Muscle layer of colon (tissue), 2 donors: ENCODE data around the gene CCNY.
"Not testable (repeated sequence)": the region's sequence is repeated elsewhere in the genome, so short reads cannot be mapped to it uniquely, and the experiment has no call there.

Experiments used
- H3K27ac ChIP-seq: one replicate; pipeline ENCODE4 v1.7.0; 2013; ENCODE audit warnings: low read depth, mild to moderate bottlenecking, low read length, moderate library complexity
- H3K27me3 ChIP-seq, 2 donors: one replicate each; pipeline ENCODE4 v1.7.0; 2013; ENCODE audit warnings: low read length in 2 of 2, mild to moderate bottlenecking in 2 of 2; ENCODE audit not compliant: insufficient read depth in 2 of 2, control insufficient read depth in 1 of 2
- H3K36me3 ChIP-seq: one replicate; pipeline ENCODE4 v1.7.0; 2013; ENCODE audit warnings: mild to moderate bottlenecking, low read length; ENCODE audit not compliant: insufficient read depth
- H3K4me1 ChIP-seq: one replicate; pipeline ENCODE4 v1.7.0; 2013; ENCODE audit warnings: mild to moderate bottlenecking, low read length; ENCODE audit not compliant: insufficient read depth
- H3K4me3 ChIP-seq, 2 donors: one replicate each; pipeline ENCODE4 v1.7.0; 2013; ENCODE audit warnings: low read length in 2 of 2, low read depth in 1 of 2, mild to moderate bottlenecking in 1 of 2, moderate library complexity in 1 of 2
- H3K9ac ChIP-seq: one replicate; pipeline ENCODE4 v1.7.0; 2013; ENCODE audit warnings: low read length
- H3K9me3 ChIP-seq: one replicate; pipeline ENCODE4 v1.7.0; 2013; ENCODE audit warnings: mild to moderate bottlenecking, low read length
- donor health status: abdominal sarcoma.
- donor health status: Adenocarcinoma of cecum.

Gene CCNY

GRCh38 chr10:35518187-35518586 is 181.9 kb downstream of the CCNY start:
- not testable (repeated sequence) for H3K36me3 ChIP-seq, H3K4me1 ChIP-seq, H3K27ac ChIP-seq, H3K27me3 ChIP-seq, H3K4me3 ChIP-seq, H3K9me3 ChIP-seq, H3K9ac ChIP-seq

DNA sequence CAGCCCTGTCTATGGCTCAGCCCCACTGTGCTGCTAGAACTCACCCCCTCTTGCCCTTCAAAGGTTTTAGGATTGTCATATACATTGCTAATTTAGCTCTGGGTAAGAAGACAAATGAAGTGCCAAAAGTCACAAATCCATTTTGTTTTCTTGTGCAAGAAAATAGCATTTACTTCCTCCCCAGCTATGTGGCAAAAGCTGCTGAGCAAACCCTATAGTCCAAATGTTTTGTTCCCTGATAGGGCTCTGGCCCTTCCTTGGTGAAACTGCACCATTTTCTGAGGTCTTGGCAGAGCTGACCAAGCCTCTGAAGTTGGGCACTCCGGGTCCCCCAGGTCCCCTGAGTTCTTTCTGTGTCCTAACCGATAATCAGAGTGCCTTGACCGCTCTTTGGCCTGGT is 184.7 kb downstream of the CCNY start:
- Histone ChIP-seq H3K4me3 (no peak overlapping the region), H3K36me3 (no peaks in the 10 kb centered on the region), H3K4me1 (no peaks in the 10 kb centered on the region), H3K27me3 (no peaks in the 10 kb centered on the region), H3K9ac (no peak overlapping the region), H3K27ac (no peak overlapping the region), H3K9me3 (no peaks in the 10 kb centered on the region)

DNA sequence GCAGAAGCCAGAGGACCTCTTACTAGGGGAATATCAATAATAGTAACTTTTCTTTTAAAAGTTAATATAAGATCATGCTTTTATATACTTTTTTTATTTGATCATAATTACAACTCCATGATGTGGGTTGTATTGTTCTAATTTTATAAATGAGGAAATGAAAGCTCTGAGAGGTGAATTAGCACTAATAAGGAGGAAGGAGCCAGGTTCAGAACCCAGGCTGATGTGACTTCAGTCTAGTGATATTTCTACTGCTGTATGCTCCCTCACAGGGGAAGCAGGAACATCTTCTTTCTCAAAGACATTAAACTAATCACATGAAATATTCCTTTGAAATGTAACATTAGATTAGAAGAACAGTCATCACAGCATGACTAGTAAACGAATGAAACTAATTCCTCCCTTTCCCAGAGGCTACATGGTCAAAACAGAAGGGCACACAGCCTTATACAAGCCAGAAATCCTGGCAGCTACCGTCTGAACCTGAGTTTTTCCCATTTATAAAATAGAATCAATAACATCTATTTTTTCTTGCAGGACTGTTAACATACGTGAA is 187.4 kb downstream of the CCNY start:
- H3K27ac ChIP-seq, result no peak overlapping the region
- H3K9me3 ChIP-seq, result no peaks in the 10 kb centered on the region
- H3K4me3 ChIP-seq, result no peak overlapping the region
- no peaks in the 10 kb centered on the region for H3K36me3 ChIP-seq
- H3K27me3 ChIP-seq, result no peaks in the 10 kb centered on the region
- no peaks in the 10 kb centered on the region for H3K4me1 ChIP-seq
- H3K9ac ChIP-seq, result no peak overlapping the region

DNA sequence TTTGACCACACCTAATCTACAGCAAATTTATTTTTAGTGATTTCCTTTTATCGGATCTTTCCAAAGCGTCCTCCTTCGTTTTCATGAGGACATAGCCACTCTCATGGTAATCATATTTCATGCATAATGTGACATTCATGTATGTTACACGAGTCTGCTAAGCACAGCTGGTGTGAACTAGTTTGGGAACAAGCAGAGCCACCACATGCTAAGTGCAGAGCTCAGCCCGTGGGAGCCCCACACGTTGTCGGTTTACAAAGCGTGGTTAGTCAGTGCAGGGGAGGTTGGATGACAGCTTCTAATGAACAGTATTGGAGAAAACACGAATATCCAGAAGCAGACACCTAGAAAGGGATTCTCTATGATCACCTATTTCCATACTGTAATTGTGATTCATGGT is 190.4 kb downstream of the CCNY start:
- Histone ChIP-seq H3K9ac (no peak overlapping the region), H3K27ac (no peak overlapping the region), H3K4me3 (no peak overlapping the region), H3K36me3 (peaks cover 14% of the 10 kb centered on the region), H3K9me3 (no peaks in the 10 kb centered on the region), H3K27me3 (no peaks in the 10 kb centered on the region), H3K4me1 (no peaks in the 10 kb centered on the region)

GRCh38 chr10:35532141-35532540 is 195.8 kb downstream of the CCNY start:
- H3K4me1 ChIP-seq, result no peaks in the 10 kb centered on the region
- peaks cover 40% of the 10 kb centered on the region for H3K36me3 ChIP-seq
- no peak overlapping the region for H3K9ac ChIP-seq
- no peaks in the 10 kb centered on the region for H3K27me3 ChIP-seq
- no peaks in the 10 kb centered on the region for H3K9me3 ChIP-seq
- H3K4me3 ChIP-seq, result no peak overlapping the region
- no peak overlapping the region for H3K27ac ChIP-seq

- H3K36me3 ChIP-seq, result peaks cover 40% of the 10 kb centered on the region
- H3K27ac ChIP-seq, result no peak overlapping the region
- H3K9ac ChIP-seq, result no peak overlapping the region
- H3K4me3 ChIP-seq, result no peak overlapping the region
- H3K4me1 ChIP-seq, result no peaks in the 10 kb centered on the region
- no peaks in the 10 kb centered on the region for H3K9me3 ChIP-seq
- no peaks in the 10 kb centered on the region for H3K27me3 ChIP-seq
These were observed 197.3 kb downstream of the CCNY start for GRCh38 chr10:35533565-35533964.

DNA sequence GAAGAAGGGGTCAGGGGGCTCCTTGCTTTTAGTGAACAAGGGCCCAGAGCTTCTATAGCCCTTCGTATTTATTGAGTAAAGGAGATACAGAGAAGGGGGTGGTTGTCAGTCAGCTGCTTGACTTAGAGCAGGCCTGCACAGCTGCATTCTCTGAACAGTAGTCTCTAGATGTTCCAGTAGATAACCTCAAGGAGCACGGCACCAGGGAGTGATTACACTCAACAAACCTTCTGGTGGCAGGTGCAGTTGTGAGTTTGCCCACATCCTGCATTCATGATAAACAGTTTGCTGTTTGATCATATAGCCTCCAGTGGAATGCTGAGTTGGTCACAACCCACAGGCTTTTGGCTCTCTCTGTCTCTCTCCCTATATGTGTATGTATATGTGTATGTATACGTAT is 198.8 kb downstream of the CCNY start:
- H3K4me1 ChIP-seq, result no peaks in the 10 kb centered on the region
- H3K27ac ChIP-seq, result no peak overlapping the region
- peaks cover 38% of the 10 kb centered on the region for H3K36me3 ChIP-seq
- no peak overlapping the region for H3K9ac ChIP-seq
- H3K4me3 ChIP-seq, result no peak overlapping the region
- H3K9me3 ChIP-seq, result no peaks in the 10 kb centered on the region
- H3K27me3 ChIP-seq, result no peaks in the 10 kb centered on the region

DNA sequence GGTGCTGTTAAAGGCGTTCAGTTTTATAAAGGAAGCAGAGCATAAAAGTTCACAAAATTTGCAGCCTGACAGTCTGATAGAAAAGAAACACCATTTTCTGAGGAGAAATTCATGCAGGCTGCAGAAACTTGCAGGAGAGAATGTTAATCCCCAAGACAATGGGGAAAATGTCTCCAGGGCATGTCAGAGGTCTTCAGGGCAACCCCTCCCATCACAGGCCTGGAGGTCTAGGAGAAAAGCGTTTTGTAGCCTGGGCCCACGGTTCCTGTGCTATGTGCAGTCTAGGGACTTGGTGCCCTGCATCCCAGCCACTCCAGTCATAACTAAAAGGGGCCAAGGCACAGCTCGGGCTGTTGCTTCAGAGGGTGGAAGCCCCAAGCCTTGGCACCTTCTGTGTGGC is 200.5 kb downstream of the CCNY start:
- Histone ChIP-seq H3K9me3 (no peaks in the 10 kb centered on the region), H3K4me1 (no peaks in the 10 kb centered on the region), H3K36me3 (peaks cover 26% of the 10 kb centered on the region), H3K27me3 (no peaks in the 10 kb centered on the region), H3K9ac (no peak overlapping the region), H3K27ac (no peak overlapping the region), H3K4me3 (no peak overlapping the region)

DNA sequence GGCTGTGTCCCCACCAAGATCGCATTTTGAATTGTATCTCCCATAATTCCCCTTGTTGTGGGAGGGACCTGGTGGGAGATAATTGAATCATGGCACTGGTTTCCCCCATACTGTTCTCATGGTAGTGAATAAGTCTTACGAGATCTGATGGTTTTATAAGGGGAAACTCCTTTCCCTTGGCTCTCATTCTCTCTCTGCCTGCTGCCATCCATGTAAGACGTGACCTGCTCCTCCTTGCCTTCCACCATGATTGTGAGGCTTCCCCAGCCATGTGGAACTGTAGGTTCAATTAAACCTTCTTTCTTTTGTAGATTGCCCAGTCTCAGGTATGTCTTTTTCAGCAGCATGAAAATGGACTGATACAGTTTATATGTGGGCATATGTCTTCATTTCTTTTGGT is 201.6 kb downstream of the CCNY start:
- H3K4me3 ChIP-seq, H3K9me3 ChIP-seq, H3K27ac ChIP-seq, H3K4me1 ChIP-seq, H3K9ac ChIP-seq, H3K27me3 ChIP-seq: not testable (repeated sequence)
- H3K36me3 ChIP-seq, result peaks cover 15% of the 10 kb centered on the region

- Histone ChIP-seq H3K9me3 (no peaks in the 10 kb centered on the region), H3K9ac (no peak overlapping the region), H3K27ac (no peak overlapping the region), H3K27me3 (no peaks in the 10 kb centered on the region), H3K4me3 (no peak overlapping the region), H3K4me1 (no peaks in the 10 kb centered on the region), H3K36me3 (peaks cover 5% of the 10 kb centered on the region)
These were observed 204.2 kb downstream of the CCNY start for GRCh38 chr10:35540296-35541164.

GRCh38 chr10:35541720-35542119 is 205.4 kb downstream of the CCNY start:
- H3K4me1 ChIP-seq, result no peaks in the 10 kb centered on the region
- H3K4me3 ChIP-seq, result no peak overlapping the region
- H3K27ac ChIP-seq, result no peak overlapping the region
- no peaks in the 10 kb centered on the region for H3K27me3 ChIP-seq
- no peaks in the 10 kb centered on the region for H3K9me3 ChIP-seq
- H3K9ac ChIP-seq, result no peak overlapping the region
- H3K36me3 ChIP-seq, result no peaks in the 10 kb centered on the region

DNA sequence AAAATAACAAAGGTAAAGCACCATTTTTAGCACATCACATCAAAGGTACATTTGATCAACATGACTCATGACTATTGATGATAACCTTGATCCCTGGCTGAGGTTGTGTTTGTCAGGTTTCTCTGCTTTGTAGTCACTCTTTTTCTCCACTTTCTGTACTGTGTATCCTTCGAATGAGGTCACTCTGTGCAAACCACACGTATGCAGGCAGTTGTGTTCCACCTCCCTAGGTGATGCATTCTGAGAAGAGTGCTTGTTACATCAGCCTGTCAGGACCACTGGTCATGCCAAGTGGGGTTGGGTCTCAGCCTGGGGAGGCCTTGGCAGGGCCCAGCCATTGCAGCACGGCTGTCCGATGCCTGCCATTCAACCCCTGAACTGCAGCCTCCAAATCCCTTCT is 206.0 kb downstream of the CCNY start:
- no peaks in the 10 kb centered on the region for H3K27me3 ChIP-seq
- no peaks in the 10 kb centered on the region for H3K9me3 ChIP-seq
- H3K9ac ChIP-seq, result no peak overlapping the region
- no peaks in the 10 kb centered on the region for H3K4me1 ChIP-seq
- H3K36me3 ChIP-seq, result no peaks in the 10 kb centered on the region
- H3K4me3 ChIP-seq, result no peak overlapping the region
- H3K27ac ChIP-seq, result no peak overlapping the region
